Measurements from ENCODE around the gene GBE1.

GRCh38 chr3:81752604-81753003 lies 8.8 kb downstream of the GBE1 start:
- TF ChIP-seq ZBTB26 (CRISPR knock-in tag; IDR thresholded peaks at IDR 0.05) (no peak), FOXP4 (CRISPR knock-in tag; IDR thresholded peaks at IDR 0.05; ENCODE audit: borderline replicate concordance) (no peak), MXD1 (CRISPR knock-in tag; IDR thresholded peaks at IDR 0.05; ENCODE audit: borderline replicate concordance, poor library complexity, severe bottlenecking) (no peak), POLR2A (conservative IDR thresholded peaks at IDR 0.05) (no peak), JUND (IDR thresholded peaks at IDR 0.05; ENCODE audit: borderline replicate concordance, low read depth, low read length) (no peak), JUND (tag; IDR thresholded peaks at IDR 0.05; ENCODE audit: borderline replicate concordance, low read depth, low read length) (no peak), CTCF (IDR thresholded peaks at IDR 0.05 in 2 of 3, conservative IDR thresholded peaks at IDR 0.05 in 1 of 3; ENCODE audit: insufficient read depth in 2 of 3, low read depth in 1 of 3, low read length in 3 of 3) (no peak), HCFC1 (IDR thresholded peaks at IDR 0.05; ENCODE audit: low read depth, low read length) (no peak), DEAF1 (CRISPR knock-in tag; IDR thresholded peaks at IDR 0.05) (no peak), NFE2L1 (tag; IDR thresholded peaks at IDR 0.05; ENCODE audit: borderline replicate concordance, low read depth) (no peak), ZEB2 (IDR thresholded peaks at IDR 0.05) (no peak), ADNP (tag; IDR thresholded peaks at IDR 0.05) (no peak), TAF7 (tag; IDR thresholded peaks at IDR 0.05) (no peak), TARDBP (IDR thresholded peaks at IDR 0.05) (no peak)
